HepG2 (cell line): ENCODE measurements around the gene SHLD3. TPM values are rescaled to one million over a fixed set of nuclear protein-coding genes. Genes with fewer than 3 reads are reported as not detected.
A peak's percentile ranks its signal among the peaks of the same experiment; 100 is the strongest.

Source experiments
- CEBPG ChIP-seq: IDR thresholded peaks from 2 replicates; pipeline ENCODE4 v1.6.1; 2016
- DPF2 ChIP-seq: sonication (generic); formaldehyde crosslinking; IDR thresholded peaks from 2 replicates; pipeline ENCODE4 v1.4.0; 2020; ENCODE audit warnings: mild to moderate bottlenecking, low read depth, missing genetic modification reagents, borderline replicate concordance
- ETV6 ChIP-seq: sonication (generic); formaldehyde crosslinking; conservative IDR thresholded peaks from 2 replicates; pipeline ENCODE4 v1.4.0; 2020; ENCODE audit warnings: missing genetic modification reagents
- IKZF1 ChIP-seq: fragments of 450-650 bp; IDR thresholded peaks from 2 replicates; pipeline ENCODE4 v1.7.1; 2016
- KDM5A ChIP-seq: fragments of 200-600 bp; sonication (generic); IDR thresholded peaks from 2 replicates; pipeline ENCODE4 v1.7.0; 2018; ENCODE audit warnings: antibody characterized with exemption, mild to moderate bottlenecking, low read length, borderline replicate concordance
- NR2F2 ChIP-seq: IDR thresholded peaks from 2 replicates; pipeline ENCODE4 v1.6.1; 2012; ENCODE audit warnings: low read depth, inconsistent platforms, borderline replicate concordance
- SMAD1 ChIP-seq: sonication (generic); formaldehyde crosslinking; IDR thresholded peaks from 2 replicates; pipeline ENCODE4 v1.4.0; 2020; ENCODE audit warnings: missing genetic modification reagents, low read depth, mild to moderate bottlenecking, borderline replicate concordance
- ZNF432 ChIP-seq: sonication (generic); formaldehyde crosslinking; IDR thresholded peaks from 2 replicates; pipeline ENCODE4 v1.5.0; 2020; ENCODE audit warnings: missing genetic modification reagents, mild to moderate bottlenecking, borderline replicate concordance
- ZNF558 ChIP-seq: sonication (generic); formaldehyde crosslinking; IDR thresholded peaks from 2 replicates; pipeline ENCODE4 v1.9.0; 2022; ENCODE audit warnings: mild to moderate bottlenecking, missing genetic modification reagents, borderline replicate concordance
- ZNF7 ChIP-seq: IDR thresholded peaks from 2 replicates; pipeline ENCODE4 v1.6.1; 2016; ENCODE audit warnings: missing biosample characterization, missing genetic modification reagents
- ZSCAN12 ChIP-seq: sonication (generic); formaldehyde crosslinking; IDR thresholded peaks from 2 replicates; pipeline ENCODE4 v1.9.0; 2021; ENCODE audit warnings: mild to moderate bottlenecking, missing genetic modification reagents
- polyA plus RNA-seq, 8 experiments: library from polyadenylated mRNA; depleted of rRNA in 3 of 8; stranded (reverse) in 7 of 8; unstranded in 1 of 8; fragments of >200 nt; fragmentation: Illumina TruSeq in 4 of 8; extraction: Trizol in 4 of 8; gene quantifications; 2 replicates each; pipeline versions ENCODE4 v1.2.1 to v1.2.3, GENCODE V29; 2011 to 2016; ENCODE audit warnings: low read depth in 4 of 8, missing spikeins in 1 of 8, mixed read lengths in 1 of 8; ENCODE audit not compliant: insufficient read depth in 1 of 8
- total RNA-seq, 5 experiments: library from RNA; depleted of rRNA; stranded (reverse); fragments of >200 nt; fragmentation: Illumina TruSeq; extraction: Trizol; gene quantifications; 2 replicates each; pipeline ENCODE4 v1.2.3, GENCODE V29; 2016; ENCODE audit warnings: low read depth in 1 of 5
- TF ChIP-seq, protein P1 (sequence below), 2 experiments: fragments of 450-650 bp in 1 of 2; sonication (generic) in 1 of 2; formaldehyde crosslinking in 1 of 2; IDR thresholded peaks; 2 replicates each; pipeline versions ENCODE4 v1.6.1 to v1.8.0; 2016 to 2022; ENCODE audit warnings: antibody characterized with exemption in 1 of 2, mild to moderate bottlenecking in 1 of 2, missing genetic modification reagents in 1 of 2
- TF ChIP-seq, protein P2 (sequence below): IDR thresholded peaks from 2 replicates; pipeline ENCODE4 v1.6.1; 2018; ENCODE audit warnings: missing genetic modification reagents, mild to moderate bottlenecking, missing compliant biosample characterization
- TF ChIP-seq, protein P3 (sequence below): sonication (generic); formaldehyde crosslinking; IDR thresholded peaks from 2 replicates; pipeline ENCODE4 v1.5.1; 2020; ENCODE audit warnings: mild to moderate bottlenecking, missing genetic modification reagents

Gene SHLD3
- total and polyA plus RNA-seq, 2 of the 13 experiments (the other 11 are each of a cell fraction or from before 2014, with no cell fraction given) = 3.6 to 6.8 TPM

DNA sequence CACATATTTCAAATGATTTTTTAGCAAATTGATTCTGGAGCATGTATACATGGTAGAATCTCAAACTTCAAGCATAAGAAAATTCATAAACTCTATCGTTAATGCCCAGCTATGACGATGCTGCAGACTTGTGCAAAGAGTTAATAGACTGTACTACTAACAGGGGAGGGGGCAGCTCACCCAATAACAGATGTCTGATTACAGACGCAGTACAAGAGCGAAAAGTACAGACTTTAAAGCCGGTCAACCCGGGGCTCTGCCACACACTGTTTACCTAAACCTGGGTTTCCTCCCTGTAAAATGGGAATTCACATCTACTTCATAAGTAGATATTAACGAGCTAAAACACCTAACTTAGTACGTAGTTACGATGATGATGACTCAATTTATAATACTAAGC lies 1.3 kb upstream of the SHLD3 start (continued):
- TF ChIP-seq, protein P1, sequence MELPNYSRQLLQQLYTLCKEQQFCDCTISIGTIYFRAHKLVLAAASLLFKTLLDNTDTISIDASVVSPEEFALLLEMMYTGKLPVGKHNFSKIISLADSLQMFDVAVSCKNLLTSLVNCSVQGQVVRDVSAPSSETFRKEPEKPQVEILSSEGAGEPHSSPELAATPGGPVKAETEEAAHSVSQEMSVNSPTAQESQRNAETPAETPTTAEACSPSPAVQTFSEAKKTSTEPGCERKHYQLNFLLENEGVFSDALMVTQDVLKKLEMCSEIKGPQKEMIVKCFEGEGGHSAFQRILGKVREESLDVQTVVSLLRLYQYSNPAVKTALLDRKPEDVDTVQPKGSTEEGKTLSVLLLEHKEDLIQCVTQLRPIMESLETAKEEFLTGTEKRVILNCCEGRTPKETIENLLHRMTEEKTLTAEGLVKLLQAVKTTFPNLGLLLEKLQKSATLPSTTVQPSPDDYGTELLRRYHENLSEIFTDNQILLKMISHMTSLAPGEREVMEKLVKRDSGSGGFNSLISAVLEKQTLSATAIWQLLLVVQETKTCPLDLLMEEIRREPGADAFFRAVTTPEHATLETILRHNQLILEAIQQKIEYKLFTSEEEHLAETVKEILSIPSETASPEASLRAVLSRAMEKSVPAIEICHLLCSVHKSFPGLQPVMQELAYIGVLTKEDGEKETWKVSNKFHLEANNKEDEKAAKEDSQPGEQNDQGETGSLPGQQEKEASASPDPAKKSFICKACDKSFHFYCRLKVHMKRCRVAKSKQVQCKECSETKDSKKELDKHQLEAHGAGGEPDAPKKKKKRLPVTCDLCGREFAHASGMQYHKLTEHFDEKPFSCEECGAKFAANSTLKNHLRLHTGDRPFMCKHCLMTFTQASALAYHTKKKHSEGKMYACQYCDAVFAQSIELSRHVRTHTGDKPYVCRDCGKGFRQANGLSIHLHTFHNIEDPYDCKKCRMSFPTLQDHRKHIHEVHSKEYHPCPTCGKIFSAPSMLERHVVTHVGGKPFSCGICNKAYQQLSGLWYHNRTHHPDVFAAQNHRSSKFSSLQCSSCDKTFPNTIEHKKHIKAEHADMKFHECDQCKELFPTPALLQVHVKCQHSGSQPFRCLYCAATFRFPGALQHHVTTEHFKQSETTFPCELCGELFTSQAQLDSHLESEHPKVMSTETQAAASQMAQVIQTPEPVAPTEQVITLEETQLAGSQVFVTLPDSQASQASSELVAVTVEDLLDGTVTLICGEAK (IDR thresholded peaks at IDR 0.05) = no peak
- TF ChIP-seq, protein P1 (CRISPR knock-in tag; IDR thresholded peaks at IDR 0.05) = no peak
- TF ChIP-seq, protein P2, sequence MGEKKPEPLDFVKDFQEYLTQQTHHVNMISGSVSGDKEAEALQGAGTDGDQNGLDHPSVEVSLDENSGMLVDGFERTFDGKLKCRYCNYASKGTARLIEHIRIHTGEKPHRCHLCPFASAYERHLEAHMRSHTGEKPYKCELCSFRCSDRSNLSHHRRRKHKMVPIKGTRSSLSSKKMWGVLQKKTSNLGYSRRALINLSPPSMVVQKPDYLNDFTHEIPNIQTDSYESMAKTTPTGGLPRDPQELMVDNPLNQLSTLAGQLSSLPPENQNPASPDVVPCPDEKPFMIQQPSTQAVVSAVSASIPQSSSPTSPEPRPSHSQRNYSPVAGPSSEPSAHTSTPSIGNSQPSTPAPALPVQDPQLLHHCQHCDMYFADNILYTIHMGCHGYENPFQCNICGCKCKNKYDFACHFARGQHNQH (CRISPR knock-in tag) = no peak
- TF ChIP-seq ZNF7 (CRISPR knock-in tag) (no peak), KDM5A (no peak), CEBPG (CRISPR knock-in tag) (no peak), NR2F2 (no peak), ZNF432 (no peak), ZSCAN12 (CRISPR knock-in tag) (0 out of 2 replicates have a peak, but pooled peaks have one; percentile 48), ZNF558 (CRISPR knock-in tag) (peak; percentile 44; the same call in 1 of the 2 replicates), IKZF1 (no peak), ETV6 (no peak), SMAD1 (CRISPR knock-in tag) (no peak), DPF2 (no peak)
- TF ChIP-seq, protein P3, sequence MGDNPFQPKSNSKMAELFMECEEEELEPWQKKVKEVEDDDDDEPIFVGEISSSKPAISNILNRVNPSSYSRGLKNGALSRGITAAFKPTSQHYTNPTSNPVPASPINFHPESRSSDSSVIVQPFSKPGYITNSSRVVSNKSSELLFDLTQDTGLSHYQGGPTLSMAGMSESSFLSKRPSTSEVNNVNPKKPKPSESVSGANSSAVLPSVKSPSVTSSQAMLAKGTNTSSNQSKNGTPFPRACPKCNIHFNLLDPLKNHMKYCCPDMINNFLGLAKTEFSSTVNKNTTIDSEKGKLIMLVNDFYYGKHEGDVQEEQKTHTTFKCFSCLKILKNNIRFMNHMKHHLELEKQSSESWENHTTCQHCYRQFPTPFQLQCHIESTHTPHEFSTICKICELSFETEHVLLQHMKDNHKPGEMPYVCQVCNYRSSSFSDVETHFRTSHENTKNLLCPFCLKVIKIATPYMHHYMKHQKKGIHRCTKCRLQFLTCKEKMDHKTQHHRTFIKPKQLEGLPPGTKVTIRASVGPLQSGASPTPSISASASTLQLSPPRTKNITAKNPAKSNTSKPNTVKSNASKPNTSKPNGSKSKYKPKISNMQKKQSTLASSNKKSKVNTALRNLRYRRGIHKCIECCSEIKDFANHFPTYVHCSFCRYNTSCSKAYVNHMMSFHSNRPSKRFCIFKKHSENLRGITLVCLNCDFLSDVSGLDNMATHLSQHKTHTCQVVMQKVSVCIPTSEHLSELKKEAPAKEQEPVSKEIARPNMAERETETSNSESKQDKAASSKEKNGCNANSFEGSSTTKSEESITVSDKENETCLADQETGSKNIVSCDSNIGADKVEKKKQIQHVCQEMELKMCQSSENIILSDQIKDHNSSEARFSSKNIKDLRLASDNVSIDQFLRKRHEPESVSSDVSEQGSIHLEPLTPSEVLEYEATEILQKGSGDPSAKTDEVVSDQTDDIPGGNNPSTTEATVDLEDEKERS (CRISPR knock-in tag) = no peak
